ENCODE measurements around the gene UTP14A. TPM values are rescaled to one million over a fixed set of nuclear protein-coding genes. Genes with fewer than 3 reads are reported as not detected.

UTP14A gene
- total RNA-seq, 2 donors from 2014 or later = 15.6 to 24.9 TPM

- Mint-ChIP-seq H3K4me1 (peaks cover 18% of the 10 kb centered on the region), H3K27me3 (ENCODE audit: insufficient read depth) (peaks cover 64% of the 10 kb centered on the region), H3K36me3 (ENCODE audit: low read depth) (peaks cover 3% of the 10 kb centered on the region), H3K4me3 (no peak overlapping the region), H3K27ac (no peak overlapping the region), H3K9me3 (peaks cover 46% of the 10 kb centered on the region)
- Histone ChIP-seq H3K27ac (ENCODE audit: low read depth, low read length) (no peak overlapping the region), H3K9ac (ENCODE audit: extremely low read depth, low read length, poor library complexity, severe bottlenecking) (no peak overlapping the region), H3K27me3 (ENCODE audit: control insufficient read depth, insufficient read depth, low read length, poor library complexity, severe bottlenecking) (peaks cover 44% of the 10 kb centered on the region), H3K9me3 (ENCODE audit: control insufficient read depth, low read length) (no peaks in the 10 kb centered on the region), H3K4me1 (ENCODE audit: control insufficient read depth, insufficient read depth, low read length) (no peaks in the 10 kb centered on the region), H3K36me3 (ENCODE audit: control insufficient read depth, insufficient read depth, low read length) (peaks cover 3% of the 10 kb centered on the region), H3K4me3 (ENCODE audit: low read length) (no peak overlapping the region)
- TF ChIP-seq CTCF (conservative IDR thresholded peaks at IDR 0.05) = no peak
- 0 to 14% methylated on average over 1 to 10 of the region's 10 CpGs for WGBS, 2 experiments (ENCODE audit: insufficient coverage in 1 of 2, insufficient read length in 1 of 2)
- DNase-seq = no peak
Measured at GRCh38 chrX:129934461-129934860, 28.5 kb downstream of the UTP14A start.

DNA sequence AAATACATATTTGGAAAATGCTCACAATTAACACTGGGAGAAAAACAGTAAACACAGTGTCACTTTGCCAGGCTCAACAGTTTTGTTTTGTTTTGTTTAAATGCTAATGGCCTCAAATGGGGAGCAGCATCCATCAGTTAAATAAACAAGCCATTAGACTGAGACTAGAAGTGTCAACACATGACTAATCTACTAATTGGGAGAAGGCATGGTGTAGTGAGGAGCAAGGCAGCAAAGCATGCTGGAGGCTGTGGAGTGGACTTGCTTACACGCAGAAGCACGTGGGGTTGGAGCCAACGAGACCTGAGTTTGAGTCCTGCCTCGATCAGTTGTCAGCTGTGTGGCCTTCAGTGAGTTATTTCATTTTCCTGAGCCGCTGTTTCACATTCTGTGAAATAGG is 29.0 kb downstream of the UTP14A start:
- Mint-ChIP-seq H3K27ac (no peak overlapping the region), H3K36me3 (ENCODE audit: low read depth) (no peaks in the 10 kb centered on the region), H3K9me3 (peaks cover 46% of the 10 kb centered on the region), H3K27me3 (ENCODE audit: insufficient read depth) (peaks cover 69% of the 10 kb centered on the region), H3K4me1 (peaks cover 18% of the 10 kb centered on the region), H3K4me3 (no peak overlapping the region)
- H3K9ac ChIP-seq (ENCODE audit: extremely low read depth, low read length, poor library complexity, severe bottlenecking) = no peak overlapping the region
- H3K4me1 ChIP-seq (ENCODE audit: control insufficient read depth, insufficient read depth, low read length) = no peaks in the 10 kb centered on the region
- no peak for DNase-seq
- 48% methylated on average over 5 of the region's 5 CpGs; no CpG with 5 or more reads in 1 of the 2 experiments for WGBS, 2 experiments (ENCODE audit: insufficient coverage in 1 of 2, insufficient read length in 1 of 2)
- TF ChIP-seq CTCF (conservative IDR thresholded peaks at IDR 0.05) = no peak
- no peaks in the 10 kb centered on the region for H3K9me3 ChIP-seq (ENCODE audit: control insufficient read depth, low read length)
- H3K36me3 ChIP-seq (ENCODE audit: control insufficient read depth, insufficient read depth, low read length) = no peaks in the 10 kb centered on the region
- H3K27ac ChIP-seq (ENCODE audit: low read depth, low read length) = no peak overlapping the region
- H3K4me3 ChIP-seq (ENCODE audit: low read length) = no peak overlapping the region
- H3K27me3 ChIP-seq (ENCODE audit: control insufficient read depth, insufficient read depth, low read length, poor library complexity, severe bottlenecking) = peaks cover 44% of the 10 kb centered on the region

GRCh38 chrX:129938081-129938480 is 32.1 kb downstream of the UTP14A start:
- H3K4me1 ChIP-seq (ENCODE audit: control insufficient read depth, insufficient read depth, low read length) = no peaks in the 10 kb centered on the region
- peak; percentile 17 for TF ChIP-seq CTCF (conservative IDR thresholded peaks at IDR 0.05)
- peaks cover 18% of the 10 kb centered on the region for H3K4me1 Mint-ChIP-seq
- H3K9ac ChIP-seq (ENCODE audit: extremely low read depth, low read length, poor library complexity, severe bottlenecking) = no peak overlapping the region
- no peak overlapping the region for H3K4me3 Mint-ChIP-seq
- no peak overlapping the region for H3K27ac ChIP-seq (ENCODE audit: low read depth, low read length)
- DNase-seq = peak; percentile 58
- peaks cover 72% of the 10 kb centered on the region for H3K27me3 Mint-ChIP-seq (ENCODE audit: insufficient read depth)
- no peak overlapping the region for H3K4me3 ChIP-seq (ENCODE audit: low read length)
- H3K27ac Mint-ChIP-seq = no peak overlapping the region
- no peaks in the 10 kb centered on the region for H3K9me3 ChIP-seq (ENCODE audit: control insufficient read depth, low read length)
- H3K27me3 ChIP-seq (ENCODE audit: control insufficient read depth, insufficient read depth, low read length, poor library complexity, severe bottlenecking) = peaks cover 41% of the 10 kb centered on the region
- no peaks in the 10 kb centered on the region for H3K36me3 ChIP-seq (ENCODE audit: control insufficient read depth, insufficient read depth, low read length)
- H3K9me3 Mint-ChIP-seq = peaks cover 45% of the 10 kb centered on the region
- H3K36me3 Mint-ChIP-seq (ENCODE audit: low read depth) = no peaks in the 10 kb centered on the region
- WGBS, 2 experiments (ENCODE audit: insufficient coverage in 1 of 2, insufficient read length in 1 of 2) = 40% methylated on average over 4 of the region's 4 CpGs; no CpG with 5 or more reads in 1 of the 2 experiments

Measured in endodermal cell (in vitro differentiated cells).